H9 (cell line): ENCODE measurements around the gene DPYSL3. TPM values are rescaled to one million over a fixed set of nuclear protein-coding genes. Genes with fewer than 3 reads are reported as not detected.

Experiments
- DNase-seq: peaks from one replicate; pipeline ENCODE4 v3.0.0-alpha.2; 2017
- H2AFZ ChIP-seq: one replicate; pipeline ENCODE4 v1.6.1; 2013; ENCODE audit warnings: mild to moderate bottlenecking, low read length, control low read depth, moderate library complexity
- H2AK5ac ChIP-seq: 2 replicates; pipeline ENCODE4 v1.6.1; 2013; ENCODE audit warnings: low read length, control low read depth, mixed read lengths; ENCODE audit not compliant: insufficient read length
- H2BK120ac ChIP-seq: one replicate; pipeline ENCODE4 v1.6.1; 2013; ENCODE audit warnings: low read depth, mild to moderate bottlenecking, low read length, control low read depth, inconsistent platforms; ENCODE audit not compliant: poor library complexity, severe bottlenecking
- H2BK12ac ChIP-seq: 2 replicates; pipeline ENCODE4 v1.6.1; 2013; ENCODE audit warnings: low read length, control low read depth, mixed read lengths, low read depth; ENCODE audit not compliant: insufficient read length
- H2BK15ac ChIP-seq: 2 replicates; pipeline ENCODE4 v1.6.1; 2013; ENCODE audit warnings: low read depth, low read length, control low read depth
- H2BK20ac ChIP-seq: one replicate; pipeline ENCODE4 v1.6.1; 2013; ENCODE audit warnings: low read depth, mild to moderate bottlenecking, low read length, control low read depth, inconsistent platforms; ENCODE audit not compliant: poor library complexity, severe bottlenecking
- H2BK5ac ChIP-seq: 2 replicates; pipeline ENCODE4 v1.6.1; 2013; ENCODE audit warnings: low read length, control low read depth, mixed read lengths; ENCODE audit not compliant: insufficient read length
- H3K14ac ChIP-seq: 2 replicates; pipeline ENCODE4 v1.6.1; 2013; ENCODE audit warnings: low read length, control low read depth; ENCODE audit not compliant: insufficient read depth
- H3K18ac ChIP-seq: 2 replicates; pipeline ENCODE4 v1.6.1; 2013; ENCODE audit warnings: low read depth, mild to moderate bottlenecking, mixed read lengths, low read length, control low read depth; ENCODE audit not compliant: insufficient read length
- H3K23ac ChIP-seq: 2 replicates; pipeline ENCODE4 v1.6.1; 2013; ENCODE audit warnings: low read length, control low read depth, mixed read lengths, low read depth; ENCODE audit not compliant: insufficient read length
- H3K23me2 ChIP-seq: 2 replicates; pipeline ENCODE4 v1.6.1; 2013; ENCODE audit warnings: low read depth, mild to moderate bottlenecking, mixed read lengths, low read length, control low read depth; ENCODE audit not compliant: insufficient read length, poor library complexity, severe bottlenecking
- H3K27ac ChIP-seq: 2 replicates; pipeline ENCODE4 v1.5.1; 2013; ENCODE audit warnings: low read length, control low read depth, mixed read lengths, low read depth; ENCODE audit not compliant: insufficient read length
- H3K27me3 ChIP-seq: 2 replicates; pipeline ENCODE4 v1.6.1; 2013; ENCODE audit warnings: low read length, control low read depth, inconsistent platforms; ENCODE audit not compliant: insufficient read depth
- H3K4ac ChIP-seq: 2 replicates; pipeline ENCODE4 v1.6.1; 2013; ENCODE audit warnings: low read depth, mild to moderate bottlenecking, control low read depth, inconsistent platforms, low read length, moderate library complexity
- H3K4me1 ChIP-seq: 2 replicates; pipeline ENCODE4 v1.6.1; 2013; ENCODE audit warnings: low read length, control low read depth, inconsistent platforms; ENCODE audit not compliant: insufficient read depth
- H3K4me2 ChIP-seq: 2 replicates; pipeline ENCODE4 v1.6.1; 2013; ENCODE audit warnings: low read length, control low read depth, mixed read lengths; ENCODE audit not compliant: insufficient read length, insufficient read depth
- H3K56ac ChIP-seq: 2 replicates; pipeline ENCODE4 v1.6.1; 2013; ENCODE audit warnings: low read depth, mild to moderate bottlenecking, mixed read lengths, low read length, control low read depth; ENCODE audit not compliant: insufficient read length
- H3K79me1 ChIP-seq: 2 replicates; pipeline ENCODE4 v1.6.1; 2013; ENCODE audit warnings: low read depth, mild to moderate bottlenecking, moderate library complexity, low read length, control low read depth, inconsistent platforms; ENCODE audit not compliant: insufficient read depth, poor library complexity, severe bottlenecking
- H3K79me2 ChIP-seq: 2 replicates; pipeline ENCODE4 v1.6.1; 2013; ENCODE audit warnings: low read length, control low read depth, inconsistent platforms; ENCODE audit not compliant: insufficient read depth
- H3K9ac ChIP-seq: 2 replicates; pipeline ENCODE4 v1.6.1; 2013; ENCODE audit warnings: low read length, control low read depth, mixed read lengths; ENCODE audit not compliant: insufficient read length; ENCODE audit errors: extremely low read depth
- H3K9me3 ChIP-seq: one replicate; pipeline ENCODE4 v1.6.1; 2013; ENCODE audit warnings: low read depth, low read length, inconsistent platforms; ENCODE audit not compliant: control insufficient read depth
- H3T11ph ChIP-seq: one replicate; pipeline ENCODE4 v1.6.1; 2013; ENCODE audit warnings: mild to moderate bottlenecking, low read length, control low read depth, inconsistent platforms
- H4K20me1 ChIP-seq: one replicate; pipeline ENCODE4 v1.6.1; 2013; ENCODE audit not compliant: control insufficient read depth, insufficient read length, insufficient read depth
- H4K5ac ChIP-seq: 2 replicates; pipeline ENCODE4 v1.6.1; 2013; ENCODE audit warnings: low read depth, mild to moderate bottlenecking, mixed read lengths, low read length, control low read depth; ENCODE audit not compliant: insufficient read length
- H4K8ac ChIP-seq: replicated peaks from 2 replicates; pipeline ENCODE4 v1.6.1; 2013; ENCODE audit warnings: low read length, control low read depth, mixed read lengths, low read depth; ENCODE audit not compliant: insufficient read length
- H4K91ac ChIP-seq: 2 replicates; pipeline ENCODE4 v1.6.1; 2013; ENCODE audit warnings: low read depth, mild to moderate bottlenecking, moderate library complexity, mixed read lengths, low read length, control low read depth; ENCODE audit not compliant: insufficient read length
- H3K27ac Mint-ChIP-seq, 3 experiments: 2 replicates in 2 of 3; 3 replicates in 1 of 3; pipeline ENCODE4 v1.8.0; 2020 to 2021; ENCODE audit warnings: mixed read lengths in 3 of 3, mild to moderate bottlenecking in 1 of 3, moderate library complexity in 1 of 3
- H3K27me3 Mint-ChIP-seq: 2 replicates; pipeline ENCODE4 v1.8.0; 2021; ENCODE audit warnings: low read depth, mild to moderate bottlenecking, moderate library complexity, mixed read lengths
- H3K36me3 Mint-ChIP-seq, 3 experiments: 2 replicates in 2 of 3; 3 replicates in 1 of 3; pipeline ENCODE4 v1.8.0; 2020 to 2021; ENCODE audit warnings: low read depth in 3 of 3, mixed read lengths in 3 of 3; ENCODE audit not compliant: insufficient read depth in 1 of 3
- H3K4me1 Mint-ChIP-seq, 2 experiments: 2 replicates each; pipeline ENCODE4 v1.8.0; 2020; ENCODE audit warnings: mixed read lengths in 2 of 2
- H3K4me3 Mint-ChIP-seq, 2 experiments: 2 replicates in 1 of 2; 3 replicates in 1 of 2; pipeline ENCODE4 v1.8.0; 2020 to 2021; ENCODE audit warnings: mild to moderate bottlenecking in 2 of 2, mixed read lengths in 2 of 2, moderate library complexity in 1 of 2
- H3K9me3 Mint-ChIP-seq, 2 experiments: 2 replicates in 1 of 2; 3 replicates in 1 of 2; pipeline ENCODE4 v1.8.0; 2020; ENCODE audit warnings: mild to moderate bottlenecking in 2 of 2, mixed read lengths in 2 of 2, moderate library complexity in 1 of 2
- CTCF ChIP-seq: fragments of 200-600 bp; sonication (generic); conservative IDR thresholded peaks from 3 replicates; pipeline ENCODE4 v1.8.0; 2021; ENCODE audit warnings: antibody characterized with exemption, mild to moderate bottlenecking
- WGBS: extraction: QIAGEN DNeasy Blood & Tissue Kit; methylation state at CpG from one replicate; pipeline ENCODE4 v1.1.7; 2013; ENCODE audit warnings: missing lambda C conversion rate, low lambda C conversion rate, mixed read lengths; ENCODE audit not compliant: insufficient read length; ENCODE audit errors: extremely low coverage; 5-methylcytosine and 5-hydroxymethylcytosine counted together
- total RNA-seq: library from RNA; stranded (reverse); gene quantifications from 2 replicates; pipeline ENCODE4 v1.2.1, GENCODE V29; 2021

Gene DPYSL3
- total RNA-seq, 1 experiment from 2014 or later: 515 TPM

DNA sequence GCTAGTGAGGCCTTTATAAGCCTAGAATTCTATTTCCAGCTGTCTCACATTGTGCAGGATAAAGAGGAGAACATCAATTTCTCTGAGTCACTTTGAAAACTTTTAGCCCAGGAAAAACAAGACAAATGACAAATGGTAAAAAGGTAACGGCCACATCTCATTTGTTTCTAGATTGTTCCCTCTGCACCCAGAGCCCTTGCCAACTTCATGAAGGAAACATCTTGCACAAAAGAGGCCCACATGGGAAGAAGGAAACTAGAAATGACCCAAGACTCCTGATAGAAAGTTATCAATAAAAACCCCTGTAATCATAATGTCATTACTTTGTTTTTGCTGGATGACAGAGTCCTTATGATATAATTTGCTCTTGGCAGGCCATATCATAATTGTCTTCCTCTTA, 5.3 kb downstream of the DPYSL3 start:
- no peaks in the 10 kb centered on the region for H3K9me3 ChIP-seq
- H3T11ph ChIP-seq: no peak overlapping the region
- no peaks in the 10 kb centered on the region for H3K79me1 ChIP-seq
- no peak overlapping the region for H2BK20ac ChIP-seq
- no peaks in the 10 kb centered on the region for H3K27me3 ChIP-seq
- no peak for TF ChIP-seq CTCF
- no peaks in the 10 kb centered on the region for H3K4me1 ChIP-seq
- no peak overlapping the region for H3K4ac ChIP-seq
- no peak overlapping the region for H2BK12ac ChIP-seq
- Mint-ChIP-seq H3K9me3 (peaks cover 0 to 4% of the 10 kb centered on the region in 2 experiments; a peak in 1 of 5 replicates), H3K27ac (no peak overlapping the region; a peak in 1 of 7 replicates), H3K36me3 (peaks cover 9 to 39% (median 12%) of the 10 kb centered on the region in 3 experiments), H3K4me3 (no peak overlapping the region), H3K27me3 (no peaks in the 10 kb centered on the region), H3K4me1 (peaks cover 29 to 40% of the 10 kb centered on the region in 2 experiments)
- no peak overlapping the region for H3K56ac ChIP-seq
- H3K18ac ChIP-seq: no peak overlapping the region
- no peak overlapping the region for H2BK5ac ChIP-seq
- no peak overlapping the region for H3K27ac ChIP-seq
- no CpG with 5 or more reads among the region's 1 CpG for WGBS
- H4K20me1 ChIP-seq: no peaks in the 10 kb centered on the region
- no peak overlapping the region for H2AFZ ChIP-seq
- peaks cover 8% of the 10 kb centered on the region for H3K23me2 ChIP-seq
- no peak overlapping the region for H4K91ac ChIP-seq
- no peak for DNase-seq
- no peak overlapping the region for H3K23ac ChIP-seq
- no peak overlapping the region for H2AK5ac ChIP-seq
- no peak overlapping the region for H3K9ac ChIP-seq
- peaks cover 13% of the 10 kb centered on the region; the same call in 1 of the 2 replicates for H3K79me2 ChIP-seq
- H3K14ac ChIP-seq: no peak overlapping the region
- no peak overlapping the region for H4K5ac ChIP-seq
- H2BK120ac ChIP-seq: no peak overlapping the region
- H4K8ac ChIP-seq: no peak overlapping the region
- no peak overlapping the region for H2BK15ac ChIP-seq
- H3K4me2 ChIP-seq: no peak overlapping the region
